ENCODE data around the gene SCAANT1. TPM values are rescaled to one million over a fixed set of nuclear protein-coding genes. Genes with fewer than 3 reads are reported as not detected.

The SCAANT1 gene
- total and polyA plus RNA-seq, 2 of the 8 experiments (the other 6 are each of a cell fraction or from before 2014, with no cell fraction given): not detected

DNA sequence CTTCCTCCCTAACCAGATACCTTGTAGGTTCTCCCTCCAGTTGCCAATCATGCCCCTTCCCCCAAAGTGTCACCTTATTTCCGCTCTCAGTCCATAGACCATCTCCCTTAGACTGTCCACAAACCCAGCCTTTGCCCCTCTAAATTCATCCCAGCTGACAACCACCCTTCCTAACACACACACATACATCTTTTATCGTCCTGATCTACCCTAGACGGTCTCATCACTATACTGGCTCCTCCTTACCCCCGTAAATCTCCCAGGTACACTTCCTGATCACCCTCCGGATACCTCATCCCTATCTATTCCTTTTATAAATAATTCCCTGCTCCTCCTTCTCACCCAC is 49.4 kb downstream of the SCAANT1 start:
- H2BK120ac ChIP-seq (replicated peaks; ENCODE audit: low read depth, low read length): peak overlapping the region; percentile 12
- H3K23me2 ChIP-seq (ENCODE audit: low read depth, low read length): peaks cover 6% of the 10 kb centered on the region
- H4K20me1 ChIP-seq (replicated peaks in 1 of 2; ENCODE audit: control insufficient read depth in 1 of 2, insufficient read depth in 2 of 2, low read length in 2 of 2): no peaks in the 10 kb centered on the region
- peak overlapping the region; percentile 96; the same call in 1 of the 2 replicates for H4K8ac ChIP-seq (ENCODE audit: extremely low read depth, insufficient read depth, low read length)
- H4K5ac ChIP-seq (ENCODE audit: insufficient read length, low read depth, low read length): peak overlapping the region; percentile 73
- H3K56ac ChIP-seq (replicated peaks; ENCODE audit: insufficient read length, low read depth, low read length): peak overlapping the region; percentile 85
- H3K18ac ChIP-seq (ENCODE audit: extremely low read depth, low read length): peak overlapping the region; percentile 99
- peaks cover 5 to 24% (median 12%) of the 10 kb centered on the region in 4 experiments for H3K4me1 ChIP-seq (replicated peaks in 1 of 4; ENCODE audit: control insufficient read depth in 3 of 4, insufficient read depth in 4 of 4, low read length in 3 of 4)
- no peak for DNase-seq (ENCODE audit: low read depth in 1 of 2, low spot score in 2 of 2)
- 0 out of 2 replicates have a peak overlapping the region, but pooled peaks have one; percentile 50 for H2BK12ac ChIP-seq (ENCODE audit: low read depth, low read length)
- CTCF ChIA-PET (ENCODE audit: partially characterized antibody): interaction anchor here (0.6 kb wide), 1 partner anchor 382 kb away, joined by 3 read pairs; no protein-coding TSS in a partner anchor
- peak overlapping the region; percentile 66 for H4K91ac ChIP-seq (replicated peaks; ENCODE audit: insufficient read length, low read length)
- no peak overlapping the region for H2BK5ac ChIP-seq (ENCODE audit: low read depth, low read length)
- H2BK20ac ChIP-seq (ENCODE audit: low read length): no peak overlapping the region
- FAIRE-seq: no peak
- H3K4ac ChIP-seq (replicated peaks; ENCODE audit: insufficient read length, low read depth, low read length): no peak overlapping the region
- H3K14ac ChIP-seq (ENCODE audit: insufficient read length): no peak overlapping the region
- peaks cover 3% of the 10 kb centered on the region; the same call in 1 of the 2 replicates for H3K79me1 ChIP-seq (ENCODE audit: low read depth, low read length)
- POLR2A ChIA-PET (ENCODE audit: partially characterized antibody): interaction anchor here (0.6 to 1.6 kb wide), 6 partner anchors 11 to 1097 kb away, joined by 3 to 6 read pairs (median 4); partner anchors contain the start of gene SCAANT1
- H3K4me3 ChIP-seq (ENCODE audit: extremely low read depth in 1 of 4, insufficient read depth in 2 of 4, low read depth in 3 of 4, low read length in 4 of 4): peak overlapping the region; percentile 73 to 97 (median 84)
- WGBS, 2 experiments (ENCODE audit: extremely low coverage in 1 of 2, insufficient coverage in 1 of 2, insufficient read length in 1 of 2, insufficient replicate concordance in 2 of 2, low coverage in 1 of 2, low lambda C conversion rate in 2 of 2, missing lambda C conversion rate in 1 of 2): 38% methylated on average over 5 of the region's 5 CpGs; no CpG with 5 or more reads in 1 of the 2 experiments
- peak overlapping the region; percentile 42; the same call in 1 of the 2 replicates for H2AK5ac ChIP-seq (ENCODE audit: low read depth, low read length)
- H3K36me3 ChIP-seq (ENCODE audit: control insufficient read depth in 2 of 4, insufficient read depth in 4 of 4, low read length in 3 of 4): no peaks in the 10 kb centered on the region
- H3K27me3 ChIP-seq (replicated peaks in 1 of 4; ENCODE audit: control insufficient read depth in 3 of 4, extremely low read depth in 1 of 4, insufficient read depth in 3 of 4, low read length in 3 of 4): no peaks in the 10 kb centered on the region
- peak overlapping the region; percentile 87 to 98 for H3K4me2 ChIP-seq (ENCODE audit: insufficient read depth in 1 of 2, low read depth in 2 of 2, low read length in 2 of 2)
- no peak overlapping the region for H3K23ac ChIP-seq (ENCODE audit: insufficient read length)
- no peak overlapping the region for H2BK15ac ChIP-seq (ENCODE audit: low read length)
- H3K27ac ChIP-seq (ENCODE audit: low read depth, low read length): no peak overlapping the region
- peak overlapping the region in 3 of 4 experiments; percentile 65 to 93 (median 73); a peak in 4 of 7 replicates for H3K9ac ChIP-seq (replicated peaks in 1 of 4; ENCODE audit: extremely low read depth in 1 of 4, low read depth in 3 of 4, low read length in 3 of 4)
- H2AFZ ChIP-seq (ENCODE audit: low read length): peak overlapping the region; percentile 56; the same call in 1 of the 2 replicates
- peaks cover 0 to 62% of the 10 kb centered on the region in 2 experiments; a peak in 2 of 4 replicates for H3K79me2 ChIP-seq (ENCODE audit: control insufficient read depth in 1 of 2, insufficient read depth in 2 of 2, low read length in 2 of 2)
- TF ChIP-seq KDM4A (IDR thresholded peaks at IDR 0.05; ENCODE audit: low read depth, low read length, severe bottlenecking) (no peak), RFX5 (IDR thresholded peaks at IDR 0.05; ENCODE audit: borderline replicate concordance, low read depth, low read length) (no peak), SIRT6 (IDR thresholded peaks at IDR 0.05; ENCODE audit: low read length) (no peak), JUN (IDR thresholded peaks at IDR 0.05; ENCODE audit: low read depth, low read length) (no peak)
- H3K9me3 ChIP-seq (ENCODE audit: insufficient read depth in 2 of 2, low read depth in 1 of 2, low read length in 1 of 2): no peaks in the 10 kb centered on the region
